CD14-positive monocyte (primary cell): ENCODE data around the gene GPX5. TPM values are rescaled to one million over a fixed set of nuclear protein-coding genes. Genes with fewer than 3 reads are reported as not detected.

Experiments
- DNase-seq, 3 donors: peaks; one replicate each; pipeline ENCODE4 v3.0.0-alpha.2; 2011 to 2022
- H2AFZ ChIP-seq: 2 replicates; pipeline ENCODE4 v1.6.0; 2012; ENCODE audit warnings: mild to moderate bottlenecking, low read depth, low read length, inconsistent platforms; ENCODE audit not compliant: insufficient read depth, poor library complexity, severe bottlenecking
- H3K27ac ChIP-seq, 2 donors: 1 replicate in 1 of 2; 2 replicates in 1 of 2; pipeline ENCODE4 v1.5.1; 2012 to 2013; ENCODE audit warnings: low read length in 2 of 2, control low read depth in 1 of 2, inconsistent platforms in 1 of 2, low read depth in 1 of 2, mild to moderate bottlenecking in 1 of 2
- H3K27me3 ChIP-seq, 2 donors: one replicate each; pipeline versions ENCODE4 v1.6.0 to v1.6.1; 2011 to 2013; ENCODE audit warnings: low read length in 2 of 2; ENCODE audit not compliant: control insufficient read depth in 2 of 2, insufficient read depth in 2 of 2
- H3K36me3 ChIP-seq, 2 donors: replicated peaks in 1 of 2; 1 replicate in 1 of 2; 2 replicates in 1 of 2; pipeline versions ENCODE4 v1.5.1 to v1.6.1; 2012 to 2013; ENCODE audit warnings: low read length in 2 of 2, control low read depth in 1 of 2, inconsistent platforms in 1 of 2, mild to moderate bottlenecking in 1 of 2; ENCODE audit not compliant: insufficient read depth in 2 of 2, control insufficient read depth in 1 of 2
- H3K4me1 ChIP-seq, 2 donors: 1 replicate in 1 of 2; 2 replicates in 1 of 2; pipeline versions ENCODE4 v1.5.1 to v1.6.1; 2012 to 2013; ENCODE audit warnings: low read length in 2 of 2, control low read depth in 1 of 2, inconsistent platforms in 1 of 2, mild to moderate bottlenecking in 1 of 2, moderate library complexity in 1 of 2; ENCODE audit not compliant: insufficient read depth in 2 of 2, control insufficient read depth in 1 of 2
- H3K4me2 ChIP-seq: replicated peaks from 2 replicates; pipeline ENCODE3; 2012; ENCODE audit warnings: low read length, moderate library complexity, mild to moderate bottlenecking; ENCODE audit not compliant: poor library complexity, severe bottlenecking; ENCODE audit errors: extremely low read depth
- H3K4me3 ChIP-seq, 3 experiments: fragments of 200-600 bp in 1 of 3; sonication (generic) in 1 of 3; replicated peaks in 1 of 3; 1 replicate in 2 of 3; 2 replicates in 1 of 3; pipeline ENCODE4 v1.5.1; 2011 to 2013; ENCODE audit warnings: low read length in 3 of 3, mild to moderate bottlenecking in 3 of 3, control low read depth in 2 of 3, low read depth in 2 of 3, inconsistent platforms in 1 of 3, moderate library complexity in 1 of 3
- H3K79me2 ChIP-seq: 2 replicates; pipeline ENCODE4 v1.6.0; 2012; ENCODE audit warnings: mild to moderate bottlenecking, control low read depth, inconsistent platforms, low read length, moderate library complexity; ENCODE audit not compliant: insufficient read depth
- H3K9ac ChIP-seq: 2 replicates; pipeline ENCODE4 v1.6.0; 2017; ENCODE audit warnings: low read length, mild to moderate bottlenecking; ENCODE audit not compliant: insufficient read depth, poor library complexity, severe bottlenecking
- H3K9me3 ChIP-seq, 2 donors: replicated peaks in 1 of 2; 1 replicate in 1 of 2; 2 replicates in 1 of 2; pipeline versions ENCODE4 v1.5.1 to v1.6.1; 2012 to 2013; ENCODE audit warnings: low read length in 2 of 2, control low read depth in 1 of 2; ENCODE audit not compliant: control insufficient read depth in 1 of 2, insufficient read depth in 1 of 2
- H4K20me1 ChIP-seq: 2 replicates; pipeline ENCODE4 v1.6.0; 2012; ENCODE audit warnings: mild to moderate bottlenecking, low read length, control low read depth, moderate library complexity; ENCODE audit not compliant: insufficient read depth
- H3K27ac Mint-ChIP-seq, 7 donors: one replicate each; pipeline ENCODE4 v1.8.0; 2020; ENCODE audit warnings: mild to moderate bottlenecking in 7 of 7, mixed read lengths in 7 of 7, moderate library complexity in 6 of 7, inconsistent platforms in 2 of 7
- H3K27me3 Mint-ChIP-seq, 3 donors: one replicate each; pipeline ENCODE4 v1.8.0; 2021 to 2022; ENCODE audit warnings: low read depth in 3 of 3, mild to moderate bottlenecking in 3 of 3, mixed read lengths in 3 of 3, moderate library complexity in 3 of 3, inconsistent platforms in 1 of 3
- H3K36me3 Mint-ChIP-seq, 2 donors: one replicate each; pipeline ENCODE4 v1.8.0; 2020; ENCODE audit warnings: mixed read lengths in 2 of 2, inconsistent platforms in 1 of 2, mild to moderate bottlenecking in 1 of 2
- H3K4me1 Mint-ChIP-seq: one replicate; pipeline ENCODE4 v1.8.0; 2020; ENCODE audit warnings: mild to moderate bottlenecking, mixed read lengths
- H3K4me3 Mint-ChIP-seq, 2 donors: one replicate each; pipeline ENCODE4 v1.8.0; 2020; ENCODE audit warnings: mild to moderate bottlenecking in 2 of 2, mixed read lengths in 2 of 2, moderate library complexity in 1 of 2
- H3K9me3 Mint-ChIP-seq, 7 donors: one replicate each; pipeline ENCODE4 v1.8.0; 2020 to 2022; ENCODE audit warnings: mixed read lengths in 7 of 7, mild to moderate bottlenecking in 6 of 7, moderate library complexity in 6 of 7, inconsistent platforms in 2 of 7
- WGBS: methylation state at CpG from one replicate; pipeline ENCODE4 v1.1.5; 2013; ENCODE audit warnings: missing lambda C conversion rate; ENCODE audit not compliant: insufficient coverage; 5-methylcytosine and 5-hydroxymethylcytosine counted together
- intact Hi-C, 2 donors: fragments of 100-400 bp; cut with micrococcal nuclease; formaldehyde crosslinking; loops; one replicate each; pipeline versions ENCODE4 v1.15.0 to v1.15.1; 2023
- polyA plus RNA-seq, 3 donors: library from polyadenylated mRNA; depleted of rRNA in 1 of 3; unstranded in 2 of 3; stranded (reverse) in 1 of 3; fragments of 300-500 nt in 2 of 3; fragments of >200 nt in 1 of 3; fragmentation: Illumina TruSeq in 2 of 3; gene quantifications; 1 replicate in 2 of 3; 2 replicates in 1 of 3; pipeline ENCODE4 v1.2.3, GENCODE V29; 2012 to 2021
- TF ChIP-seq, protein P1 (sequence below): fragments of 200-600 bp; IDR thresholded peaks from one replicate; pipeline ENCODE4 v1.8.0; 2022; ENCODE audit warnings: antibody characterized with exemption, mild to moderate bottlenecking

The GPX5 gene
- polyA plus RNA-seq, 3 donors = not detected

DNA sequence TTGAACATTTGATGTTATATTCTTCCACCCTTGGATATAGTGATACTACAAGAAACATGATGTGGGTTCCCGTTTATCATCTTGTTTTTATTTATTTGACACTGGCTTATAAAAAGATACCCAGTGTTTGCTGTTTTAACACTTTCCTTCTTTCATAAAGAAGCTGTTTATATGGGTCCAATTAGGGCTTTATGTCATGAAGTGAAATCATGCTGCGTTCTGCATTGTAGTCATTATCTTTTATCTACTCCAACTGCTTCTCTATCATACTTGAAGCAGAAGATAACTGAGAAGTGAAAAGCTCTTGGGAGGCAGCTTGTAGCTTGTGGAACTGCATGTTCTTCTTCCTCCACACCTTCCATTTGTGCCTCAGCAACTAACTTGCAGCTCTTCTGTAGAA lies 57.8 kb downstream of the GPX5 start:
- Histone ChIP-seq H4K20me1 (no peaks in the 10 kb centered on the region), H3K36me3 (no peaks in the 10 kb centered on the region), H3K79me2 (no peaks in the 10 kb centered on the region), H3K4me1 (no peaks in the 10 kb centered on the region), H3K4me3 (no peak overlapping the region), H3K9me3 (peaks cover 2 to 21% of the 10 kb centered on the region in 2 donors), H3K27me3 (peaks cover 32 to 34% of the 10 kb centered on the region in 2 donors), H3K27ac (no peak overlapping the region), H2AFZ (no peak overlapping the region), H3K9ac (no peak overlapping the region), H3K4me2 (no peak overlapping the region)
- no peak for DNase-seq
- peaks cover 0 to 15% (median 11%) of the 10 kb centered on the region in 7 donors for H3K9me3 Mint-ChIP-seq
- peaks cover 2% of the 10 kb centered on the region for H3K4me1 Mint-ChIP-seq
- TF ChIP-seq, protein P1, sequence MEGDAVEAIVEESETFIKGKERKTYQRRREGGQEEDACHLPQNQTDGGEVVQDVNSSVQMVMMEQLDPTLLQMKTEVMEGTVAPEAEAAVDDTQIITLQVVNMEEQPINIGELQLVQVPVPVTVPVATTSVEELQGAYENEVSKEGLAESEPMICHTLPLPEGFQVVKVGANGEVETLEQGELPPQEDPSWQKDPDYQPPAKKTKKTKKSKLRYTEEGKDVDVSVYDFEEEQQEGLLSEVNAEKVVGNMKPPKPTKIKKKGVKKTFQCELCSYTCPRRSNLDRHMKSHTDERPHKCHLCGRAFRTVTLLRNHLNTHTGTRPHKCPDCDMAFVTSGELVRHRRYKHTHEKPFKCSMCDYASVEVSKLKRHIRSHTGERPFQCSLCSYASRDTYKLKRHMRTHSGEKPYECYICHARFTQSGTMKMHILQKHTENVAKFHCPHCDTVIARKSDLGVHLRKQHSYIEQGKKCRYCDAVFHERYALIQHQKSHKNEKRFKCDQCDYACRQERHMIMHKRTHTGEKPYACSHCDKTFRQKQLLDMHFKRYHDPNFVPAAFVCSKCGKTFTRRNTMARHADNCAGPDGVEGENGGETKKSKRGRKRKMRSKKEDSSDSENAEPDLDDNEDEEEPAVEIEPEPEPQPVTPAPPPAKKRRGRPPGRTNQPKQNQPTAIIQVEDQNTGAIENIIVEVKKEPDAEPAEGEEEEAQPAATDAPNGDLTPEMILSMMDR = no peak
- no peak overlapping the region for H3K4me3 Mint-ChIP-seq
- H3K36me3 Mint-ChIP-seq = no peaks in the 10 kb centered on the region
- no CpG with 5 or more reads among the region's 2 CpGs for WGBS
- peaks cover 31 to 43% (median 37%) of the 10 kb centered on the region in 3 donors for H3K27me3 Mint-ChIP-seq
- H3K27ac Mint-ChIP-seq = no peak overlapping the region
- intact Hi-C loops = no loop called here

Other genes starting within 250 kb of the GPX5 start
- under 1 TPM; 0.15 to 0.36 (median 0.17) TPM for gene PGBD1, start 244.3 kb upstream of the GPX5 start, polyA plus RNA-seq
- under 1 TPM in 2 of 3 donors, not detected in 1; 0.25 to 0.35 TPM for gene ZSCAN31, start 189.7 kb upstream of the GPX5 start, polyA plus RNA-seq
- gene ZKSCAN3, start 175.9 kb upstream of the GPX5 start, polyA plus RNA-seq = 1 to 10 TPM in 2 of 3 donors, under 1 TPM in 1; 0.36 to 1.7 (median 1.6) TPM
- gene ZSCAN12, start 126.1 kb upstream of the GPX5 start, polyA plus RNA-seq = under 1 TPM; 0.50 to 0.79 (median 0.73) TPM
- not detected for gene ZSCAN23, start 82.4 kb upstream of the GPX5 start, polyA plus RNA-seq
- gene GPX6, start 10.1 kb upstream of the GPX5 start, polyA plus RNA-seq = not detected